Liver (tissue), 9 donors: ENCODE results near the gene OTOG. TPM values are rescaled to one million over a fixed set of nuclear protein-coding genes. Genes with fewer than 3 reads are reported as not detected.

Experiments used
- DNase-seq: peaks from one replicate; pipeline ENCODE4 v3.0.0-alpha.2; 2017; ENCODE audit warnings: low spot score
- H3K27ac ChIP-seq, 2 donors: one replicate each; pipeline ENCODE4 v1.7.0; 2013; ENCODE audit warnings: inconsistent platforms in 2 of 2, low read length in 2 of 2, control low read depth in 1 of 2, low read depth in 1 of 2, mild to moderate bottlenecking in 1 of 2
- H3K27me3 ChIP-seq, 4 donors: one replicate each; pipeline versions ENCODE4 v1.6.1 to v1.7.0; 2013; ENCODE audit warnings: low read length in 3 of 4, inconsistent platforms in 1 of 4, mild to moderate bottlenecking in 1 of 4, moderate library complexity in 1 of 4; ENCODE audit not compliant: control insufficient read depth in 4 of 4, insufficient read depth in 4 of 4
- H3K36me3 ChIP-seq, 4 donors: one replicate each; pipeline versions ENCODE4 v1.6.1 to v1.7.0; 2013; ENCODE audit warnings: low read length in 3 of 4, mild to moderate bottlenecking in 3 of 4, low read depth in 1 of 4, moderate library complexity in 1 of 4; ENCODE audit not compliant: control insufficient read depth in 4 of 4, insufficient read depth in 3 of 4
- H3K4me1 ChIP-seq, 4 donors: one replicate each; pipeline versions ENCODE4 v1.6.1 to v1.7.0; 2013; ENCODE audit warnings: low read length in 3 of 4, mild to moderate bottlenecking in 3 of 4, moderate library complexity in 1 of 4; ENCODE audit not compliant: control insufficient read depth in 4 of 4, insufficient read depth in 4 of 4
- H3K4me3 ChIP-seq, 3 donors: one replicate each; pipeline versions ENCODE4 v1.6.1 to v1.7.0; 2013; ENCODE audit warnings: low read length in 3 of 3, control low read depth in 1 of 3, low read depth in 1 of 3, mild to moderate bottlenecking in 1 of 3
- H3K9ac ChIP-seq, 2 donors: one replicate each; pipeline ENCODE4 v1.7.0; 2013; ENCODE audit warnings: low read length in 2 of 2, mild to moderate bottlenecking in 2 of 2, moderate library complexity in 2 of 2, control low read depth in 1 of 2, low read depth in 1 of 2
- H3K9me3 ChIP-seq, 4 donors: one replicate each; pipeline versions ENCODE4 v1.6.1 to v1.7.0; 2013; ENCODE audit warnings: low read length in 3 of 4; ENCODE audit not compliant: control insufficient read depth in 4 of 4
- EGR1 ChIP-seq, 2 donors: IDR thresholded peaks; 2 replicates each; pipeline ENCODE4 v1.6.1; 2016 to 2018; ENCODE audit warnings: antibody characterized with exemption in 2 of 2, low read depth in 2 of 2
- FOXA1 ChIP-seq: IDR thresholded peaks from 2 replicates; pipeline ENCODE4 v1.6.1; 2016; ENCODE audit warnings: antibody characterized with exemption
- FOXA2 ChIP-seq: IDR thresholded peaks from 2 replicates; pipeline ENCODE4 v1.6.1; 2016; ENCODE audit warnings: antibody characterized with exemption
- GABPA ChIP-seq, 2 donors: IDR thresholded peaks in 1 of 2; conservative IDR thresholded peaks in 1 of 2; 2 replicates each; pipeline ENCODE4 v1.6.1; 2016; ENCODE audit warnings: antibody characterized with exemption in 2 of 2, mild to moderate bottlenecking in 1 of 2, moderate library complexity in 1 of 2
- HNF4A ChIP-seq, 2 donors: conservative IDR thresholded peaks; 2 replicates each; pipeline ENCODE4 v1.6.1; 2016; ENCODE audit warnings: antibody characterized with exemption in 2 of 2, mild to moderate bottlenecking in 2 of 2
- HNF4G ChIP-seq: IDR thresholded peaks from 2 replicates; pipeline ENCODE4 v1.6.1; 2016; ENCODE audit warnings: antibody characterized with exemption
- JUND ChIP-seq, 2 donors: IDR thresholded peaks; 2 replicates each; pipeline ENCODE4 v1.6.1; 2016; ENCODE audit warnings: antibody characterized with exemption in 2 of 2
- NR2F2 ChIP-seq: IDR thresholded peaks from 2 replicates; pipeline ENCODE4 v1.6.1; 2016; ENCODE audit warnings: antibody characterized with exemption
- RAD21 ChIP-seq, 2 donors: IDR thresholded peaks; 2 replicates each; pipeline ENCODE4 v1.6.1; 2016; ENCODE audit warnings: antibody characterized with exemption in 2 of 2, mild to moderate bottlenecking in 2 of 2
- RXRA ChIP-seq, 2 donors: IDR thresholded peaks; 2 replicates each; pipeline ENCODE4 v1.6.1; 2017 to 2018; ENCODE audit warnings: antibody characterized with exemption in 2 of 2, mild to moderate bottlenecking in 1 of 2
- SP1 ChIP-seq: IDR thresholded peaks from 2 replicates; pipeline ENCODE4 v1.6.1; 2018; ENCODE audit warnings: antibody characterized with exemption, mild to moderate bottlenecking
- TAF1 ChIP-seq: conservative IDR thresholded peaks from 2 replicates; pipeline ENCODE4 v1.6.1; 2016; ENCODE audit warnings: antibody characterized with exemption, mild to moderate bottlenecking
- YY1 ChIP-seq: IDR thresholded peaks from 2 replicates; pipeline ENCODE4 v1.6.1; 2016; ENCODE audit warnings: antibody characterized with exemption, mild to moderate bottlenecking
- WGBS: extraction: QIAGEN DNeasy Blood & Tissue Kit; methylation state at CpG from one replicate; pipeline ENCODE4 v1.1.7; 2013; 5-methylcytosine and 5-hydroxymethylcytosine counted together
- polyA plus RNA-seq, 2 donors: library from polyadenylated mRNA; stranded (reverse) in 1 of 2; unstranded in 1 of 2; fragments of 200-250 nt in 1 of 2; fragments of >200 nt in 1 of 2; fragmentation: Nextera tagmentation in 1 of 2; extraction: Ambion mirVana in 1 of 2; gene quantifications; one replicate each; pipeline versions ENCODE4 v1.2.1 to v1.2.3, GENCODE V29; 2013 to 2015
- total RNA-seq, 2 donors: library from RNA; depleted of rRNA; stranded (reverse); fragments of >200 nt; gene quantifications; one replicate each; pipeline ENCODE4 v1.2.3, GENCODE V29; 2014
- TF ChIP-seq, protein P1 (sequence below): IDR thresholded peaks from 2 replicates; pipeline ENCODE4 v1.6.1; 2016; ENCODE audit warnings: antibody characterized with exemption
- TF ChIP-seq, protein P2 (sequence below): IDR thresholded peaks from 2 replicates; pipeline ENCODE4 v1.6.1; 2016; ENCODE audit warnings: antibody characterized with exemption
- TF ChIP-seq, protein P3 (sequence below): fragments of 150-350 bp; IDR thresholded peaks from 2 replicates; pipeline ENCODE4 v1.5.1; 2017; ENCODE audit warnings: improper control_type of control experiment, low read depth, low read length; ENCODE audit not compliant: missing input control
- TF ChIP-seq, protein P4 (sequence below): IDR thresholded peaks from 2 replicates; pipeline ENCODE4 v1.6.1; 2016; ENCODE audit warnings: antibody characterized with exemption
- donor health status: healthy.
- donor health status: healthy.
- donor health status: healthy.
- donor health status: healthy.
- donor health status: healthy.

OTOG gene
- total and polyA plus RNA-seq, 4 donors, result not detected

DNA sequence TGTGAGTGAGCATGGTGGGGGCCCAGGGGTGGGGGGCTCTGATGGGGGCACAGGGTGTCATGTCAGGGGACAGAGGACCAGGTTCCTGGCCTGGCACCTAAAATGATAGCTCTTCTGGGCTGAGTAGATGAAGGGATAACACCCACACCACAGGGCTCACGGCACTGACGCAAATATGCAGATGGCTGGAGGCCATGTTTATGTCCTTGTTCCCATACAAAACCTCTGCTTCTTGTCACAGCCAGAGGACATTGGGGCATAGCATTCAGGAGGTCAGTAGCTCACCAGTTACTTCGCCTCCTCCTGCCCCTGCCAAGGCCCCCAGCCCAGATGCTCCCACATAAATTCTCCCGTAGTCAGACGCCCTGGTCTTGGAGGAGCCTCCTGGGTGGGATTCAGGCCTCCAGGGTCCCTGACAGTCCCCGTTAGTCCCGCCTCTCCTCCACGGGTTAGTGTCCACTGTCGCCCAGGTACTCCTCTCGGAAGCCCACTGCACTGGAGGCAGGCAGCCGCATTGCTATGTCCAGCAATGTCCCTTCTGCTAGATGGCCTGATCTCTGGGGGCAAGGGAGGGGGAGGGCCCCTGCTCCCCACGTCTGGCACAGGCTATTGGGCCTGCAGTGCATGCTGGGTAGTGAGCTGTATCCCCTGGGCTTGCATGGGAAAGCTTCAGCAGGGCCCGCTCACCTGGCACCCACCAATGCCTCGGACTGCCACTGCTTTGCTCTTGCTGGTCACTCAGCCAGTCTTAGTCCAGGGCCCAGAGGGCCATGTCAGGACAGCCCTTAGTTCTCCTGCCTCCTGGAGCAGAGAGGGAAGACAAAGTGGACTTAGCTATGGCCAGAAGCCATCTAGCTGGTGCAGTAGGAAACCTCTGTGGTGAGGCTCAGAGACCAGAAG, 96.7 kb downstream of the OTOG start:
- Histone ChIP-seq H3K27me3 (no peaks in the 10 kb centered on the region), H3K27ac (no peak overlapping the region), H3K4me3 (no peak overlapping the region), H3K4me1 (no peaks in the 10 kb centered on the region), H3K36me3 (no peaks in the 10 kb centered on the region), H3K9ac (no peak overlapping the region), H3K9me3 (peaks cover 0 to 8% (median 2%) of the 10 kb centered on the region in 4 donors)
- DNase-seq, result no peak
- TF ChIP-seq JUND (IDR thresholded peaks at IDR 0.05) (no peak), TAF1 (no peak), HNF4G (no peak), YY1 (no peak), HNF4A (conservative IDR thresholded peaks at IDR 0.05) (no peak), NR2F2 (no peak), RXRA (IDR thresholded peaks at IDR 0.05) (no peak), FOXA2 (no peak), FOXA1 (no peak)
- TF ChIP-seq, protein P1, sequence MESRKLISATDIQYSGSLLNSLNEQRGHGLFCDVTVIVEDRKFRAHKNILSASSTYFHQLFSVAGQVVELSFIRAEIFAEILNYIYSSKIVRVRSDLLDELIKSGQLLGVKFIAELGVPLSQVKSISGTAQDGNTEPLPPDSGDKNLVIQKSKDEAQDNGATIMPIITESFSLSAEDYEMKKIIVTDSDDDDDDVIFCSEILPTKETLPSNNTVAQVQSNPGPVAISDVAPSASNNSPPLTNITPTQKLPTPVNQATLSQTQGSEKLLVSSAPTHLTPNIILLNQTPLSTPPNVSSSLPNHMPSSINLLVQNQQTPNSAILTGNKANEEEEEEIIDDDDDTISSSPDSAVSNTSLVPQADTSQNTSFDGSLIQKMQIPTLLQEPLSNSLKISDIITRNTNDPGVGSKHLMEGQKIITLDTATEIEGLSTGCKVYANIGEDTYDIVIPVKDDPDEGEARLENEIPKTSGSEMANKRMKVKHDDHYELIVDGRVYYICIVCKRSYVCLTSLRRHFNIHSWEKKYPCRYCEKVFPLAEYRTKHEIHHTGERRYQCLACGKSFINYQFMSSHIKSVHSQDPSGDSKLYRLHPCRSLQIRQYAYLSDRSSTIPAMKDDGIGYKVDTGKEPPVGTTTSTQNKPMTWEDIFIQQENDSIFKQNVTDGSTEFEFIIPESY, result no peak
- TF ChIP-seq, protein P2, sequence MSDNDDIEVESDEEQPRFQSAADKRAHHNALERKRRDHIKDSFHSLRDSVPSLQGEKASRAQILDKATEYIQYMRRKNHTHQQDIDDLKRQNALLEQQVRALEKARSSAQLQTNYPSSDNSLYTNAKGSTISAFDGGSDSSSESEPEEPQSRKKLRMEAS, result no peak
- TF ChIP-seq, protein P3, sequence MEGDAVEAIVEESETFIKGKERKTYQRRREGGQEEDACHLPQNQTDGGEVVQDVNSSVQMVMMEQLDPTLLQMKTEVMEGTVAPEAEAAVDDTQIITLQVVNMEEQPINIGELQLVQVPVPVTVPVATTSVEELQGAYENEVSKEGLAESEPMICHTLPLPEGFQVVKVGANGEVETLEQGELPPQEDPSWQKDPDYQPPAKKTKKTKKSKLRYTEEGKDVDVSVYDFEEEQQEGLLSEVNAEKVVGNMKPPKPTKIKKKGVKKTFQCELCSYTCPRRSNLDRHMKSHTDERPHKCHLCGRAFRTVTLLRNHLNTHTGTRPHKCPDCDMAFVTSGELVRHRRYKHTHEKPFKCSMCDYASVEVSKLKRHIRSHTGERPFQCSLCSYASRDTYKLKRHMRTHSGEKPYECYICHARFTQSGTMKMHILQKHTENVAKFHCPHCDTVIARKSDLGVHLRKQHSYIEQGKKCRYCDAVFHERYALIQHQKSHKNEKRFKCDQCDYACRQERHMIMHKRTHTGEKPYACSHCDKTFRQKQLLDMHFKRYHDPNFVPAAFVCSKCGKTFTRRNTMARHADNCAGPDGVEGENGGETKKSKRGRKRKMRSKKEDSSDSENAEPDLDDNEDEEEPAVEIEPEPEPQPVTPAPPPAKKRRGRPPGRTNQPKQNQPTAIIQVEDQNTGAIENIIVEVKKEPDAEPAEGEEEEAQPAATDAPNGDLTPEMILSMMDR, result no peak
- TF ChIP-seq, protein P4, sequence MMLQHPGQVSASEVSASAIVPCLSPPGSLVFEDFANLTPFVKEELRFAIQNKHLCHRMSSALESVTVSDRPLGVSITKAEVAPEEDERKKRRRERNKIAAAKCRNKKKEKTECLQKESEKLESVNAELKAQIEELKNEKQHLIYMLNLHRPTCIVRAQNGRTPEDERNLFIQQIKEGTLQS, result no peak
- WGBS, result 78% methylated on average over 14 of the region's 14 CpGs

DNA sequence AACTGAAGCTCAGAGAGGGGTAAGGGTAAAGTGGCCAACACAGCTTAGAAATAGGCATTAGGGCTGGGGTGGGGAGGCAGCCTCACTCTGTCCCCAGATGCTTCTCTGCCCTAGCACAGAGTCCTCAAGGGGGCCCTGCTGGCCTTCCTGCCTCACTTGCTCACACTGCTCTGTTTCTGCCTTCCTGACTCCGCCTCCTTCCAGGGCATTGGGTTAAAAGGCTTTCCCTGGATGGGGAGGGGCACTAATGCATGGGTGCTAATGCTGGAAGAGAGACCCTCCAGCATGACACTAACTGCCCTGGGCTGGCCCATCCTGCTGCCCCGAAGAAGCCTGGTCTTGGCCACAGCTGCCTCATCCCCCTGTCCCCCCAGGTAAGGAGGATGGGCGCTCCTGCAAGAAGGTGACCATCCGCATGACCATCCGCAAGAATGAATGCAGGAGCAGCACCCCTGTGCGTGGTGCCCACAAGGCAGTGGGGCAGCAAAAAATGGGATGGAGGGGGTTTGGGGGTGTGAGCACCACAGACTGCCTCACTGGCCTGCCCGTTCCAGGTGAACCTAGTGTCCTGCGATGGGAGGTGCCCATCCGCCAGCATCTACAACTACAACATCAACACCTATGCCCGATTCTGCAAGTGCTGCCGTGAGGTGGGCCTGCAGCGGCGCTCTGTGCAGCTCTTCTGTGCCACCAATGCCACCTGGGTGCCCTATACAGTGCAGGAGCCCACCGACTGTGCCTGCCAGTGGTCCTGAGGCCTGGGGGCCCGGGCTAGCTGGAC, 98.3 kb downstream of the OTOG start:
- no peak overlapping the region for H3K4me3 ChIP-seq
- no peaks in the 10 kb centered on the region for H3K36me3 ChIP-seq
- no peak overlapping the region for H3K27ac ChIP-seq
- H3K27me3 ChIP-seq, result no peaks in the 10 kb centered on the region
- H3K9me3 ChIP-seq, result peaks cover 0 to 8% (median 3%) of the 10 kb centered on the region in 4 donors
- WGBS, result 89% methylated on average over 15 of the region's 15 CpGs
- no peak for TF ChIP-seq GABPA (IDR thresholded peaks at IDR 0.05 in 1 of 2, conservative IDR thresholded peaks at IDR 0.05 in 1 of 2)
- TF ChIP-seq EGR1 (IDR thresholded peaks at IDR 0.05; ENCODE audit: low read depth in 2 of 2), result no peak
- TF ChIP-seq, protein P3, result no peak
- no peak for TF ChIP-seq SP1
- no peak for TF ChIP-seq FOXA2
- TF ChIP-seq RXRA (IDR thresholded peaks at IDR 0.05), result no peak
- no peak for TF ChIP-seq JUND (IDR thresholded peaks at IDR 0.05)
- no peak for TF ChIP-seq RAD21 (IDR thresholded peaks at IDR 0.05)
- no peak for TF ChIP-seq TAF1
- H3K9ac ChIP-seq, result no peak overlapping the region
- no peaks in the 10 kb centered on the region for H3K4me1 ChIP-seq
- DNase-seq, result no peak
